ENCODE results near the gene CNGB1. TPM values are rescaled to one million over a fixed set of nuclear protein-coding genes. Genes with fewer than 3 reads are reported as not detected.

Gene CNGB1
- total and polyA plus RNA-seq, 2 of the 13 experiments (the other 11 are each of a cell fraction or from before 2014, with no cell fraction given): 0.02 to 0.15 TPM

- peak; percentile 55 for TF ChIP-seq SIX4 (CRISPR knock-in tag; IDR thresholded peaks at IDR 0.05)
- TF ChIP-seq IKZF4 (CRISPR knock-in tag; IDR thresholded peaks at IDR 0.05; ENCODE audit: borderline replicate concordance, low read depth, not compliant biosample characterization): peak; percentile 34
- peak; percentile 65; the same call in 1 of the 2 replicates for TF ChIP-seq MIER3 (CRISPR knock-in tag; IDR thresholded peaks at IDR 0.05; ENCODE audit: borderline replicate concordance)
- TF ChIP-seq ETV5 (CRISPR knock-in tag; IDR thresholded peaks at IDR 0.05; ENCODE audit: borderline replicate concordance): no peak
- TF ChIP-seq GATAD1 (CRISPR knock-in tag; IDR thresholded peaks at IDR 0.05): peak; percentile 64
- peak; percentile 65 for TF ChIP-seq ZGPAT (CRISPR knock-in tag; IDR thresholded peaks at IDR 0.05)
- TF ChIP-seq HNF1B (CRISPR knock-in tag; IDR thresholded peaks at IDR 0.05): peak; percentile 65; the same call in 1 of the 2 replicates
- TF ChIP-seq ZNF841 (CRISPR knock-in tag; IDR thresholded peaks at IDR 0.05; ENCODE audit: borderline replicate concordance): no peak
- peak; percentile 52; the same call in 1 of the 2 replicates for TF ChIP-seq MYC (CRISPR knock-in tag; IDR thresholded peaks at IDR 0.05; ENCODE audit: borderline replicate concordance)
- TF ChIP-seq GATAD2A (CRISPR knock-in tag; IDR thresholded peaks at IDR 0.05): peak; percentile 52
- TF ChIP-seq DMTF1 (CRISPR knock-in tag; IDR thresholded peaks at IDR 0.05): 0 out of 2 replicates have a peak, but pooled peaks have one; percentile 66
- TF ChIP-seq GTF2F1 (IDR thresholded peaks at IDR 0.05; ENCODE audit: low read length): 0 out of 2 replicates have a peak, but pooled peaks have one; percentile 39
- TF ChIP-seq SMAD9 (CRISPR knock-in tag; IDR thresholded peaks at IDR 0.05): 0 out of 2 replicates have a peak, but pooled peaks have one; percentile 23
- TF ChIP-seq AFF4 (CRISPR knock-in tag; IDR thresholded peaks at IDR 0.05): peak; percentile 88
- no peak for TF ChIP-seq ZBTB1 (CRISPR knock-in tag; IDR thresholded peaks at IDR 0.05; ENCODE audit: borderline replicate concordance)
- peak; percentile 37; the same call in 1 of the 2 replicates for TF ChIP-seq ZMYM4 (CRISPR knock-in tag; IDR thresholded peaks at IDR 0.05)
- no peak for TF ChIP-seq ZUFSP (CRISPR knock-in tag; IDR thresholded peaks at IDR 0.05; ENCODE audit: borderline replicate concordance)
- TF ChIP-seq PITX1 (CRISPR knock-in tag; IDR thresholded peaks at IDR 0.05): no peak
These were observed 78.4 kb downstream of the CNGB1 start (continued) for GRCh38 chr16:57892447-57893096.

Measured in HepG2 (cell line).